HG02571 (cell line): ENCODE results near the gene MS4A14.
"Not testable (repeated sequence)": the region's sequence is repeated elsewhere in the genome, so short reads cannot be mapped to it uniquely, and the experiment has no call there.

Source experiments
- ATAC-seq: cut with Tn5 transposase; IDR thresholded peaks from one replicate; pipeline ENCODE4 v1.9.1; 2021; ENCODE audit warnings: mild to moderate bottlenecking, moderate library complexity; ENCODE audit not compliant: unreplicated experiment

MS4A14 gene

DNA sequence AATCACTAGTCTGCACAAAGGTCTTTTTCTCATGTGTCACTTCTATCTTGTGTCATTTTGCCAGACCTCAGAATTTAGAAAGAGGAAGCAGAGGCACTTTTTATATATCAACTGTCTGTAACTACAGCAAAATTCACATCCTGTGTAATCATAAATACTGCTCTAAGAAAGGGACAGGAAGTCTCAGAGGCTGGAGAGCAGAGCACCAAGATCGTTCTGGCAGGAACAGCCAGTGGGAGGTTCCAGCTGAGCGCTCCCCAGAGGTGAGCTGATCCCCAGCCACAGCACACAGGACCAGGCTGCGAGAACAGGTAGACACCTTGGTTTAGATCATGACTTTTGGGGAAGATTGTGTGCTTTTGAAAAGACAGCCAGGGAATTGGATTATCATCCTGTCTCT lies 17.9 kb upstream of the MS4A14 start, which contains the start of gene MS4A7:
TSS of gene MS4A7 (plus strand) at position 179 of the 400 bp plus-strand sequence. CDS start 4,610 bp downstream, outside the sequence.
- peak; percentile 68 for ATAC-seq

DNA sequence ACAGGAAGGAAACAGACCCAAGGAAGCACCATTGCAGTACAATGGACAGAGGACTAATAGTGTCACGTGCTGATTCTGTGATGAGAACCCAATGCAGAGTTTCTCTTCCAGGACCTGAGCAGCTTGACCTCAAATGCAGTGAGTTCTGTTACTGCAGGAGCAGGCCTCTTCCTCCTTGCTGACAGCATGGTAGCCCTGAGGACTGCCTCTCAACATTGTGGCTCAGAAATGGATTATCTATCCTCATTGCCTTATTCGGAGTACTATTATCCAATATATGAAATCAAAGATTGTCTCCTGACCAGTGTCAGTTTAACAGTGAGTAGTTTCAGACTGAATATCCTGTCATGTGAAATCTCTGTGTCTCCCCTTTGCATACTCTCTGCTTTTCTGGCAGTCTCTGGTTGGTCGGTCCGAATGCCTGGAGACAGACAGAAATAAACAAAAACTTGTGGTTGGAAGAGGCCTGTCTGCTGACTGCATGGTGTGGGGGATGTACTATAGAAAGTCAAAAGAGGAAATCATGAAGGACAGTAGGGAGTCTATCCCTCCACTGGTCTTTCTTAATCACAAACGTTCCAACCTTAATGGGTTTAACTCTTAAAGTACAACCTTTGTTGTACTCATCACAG lies 6.9 kb upstream of the MS4A14 start:
- peak; percentile 76 for ATAC-seq

DNA sequence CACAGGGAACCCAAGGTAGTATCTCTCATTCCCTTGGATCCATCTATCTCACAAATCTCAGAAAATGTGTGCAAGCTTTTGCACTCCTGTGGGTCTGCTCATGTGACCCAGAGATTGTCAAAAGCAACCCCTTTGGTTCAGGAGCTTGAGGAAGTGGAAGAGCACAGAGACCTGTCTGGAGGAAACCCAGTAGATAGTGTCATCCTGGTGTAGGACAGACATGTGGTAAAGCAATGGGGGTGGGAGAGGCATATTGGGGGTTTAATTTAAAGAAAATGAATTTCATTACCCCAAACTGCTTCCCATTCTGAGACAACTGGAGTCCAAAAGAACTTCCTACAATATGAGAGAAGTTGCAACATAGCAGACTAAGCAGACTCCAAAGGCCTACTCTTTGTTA lies 5.8 kb upstream of the MS4A14 start:
- no peak for ATAC-seq

DNA sequence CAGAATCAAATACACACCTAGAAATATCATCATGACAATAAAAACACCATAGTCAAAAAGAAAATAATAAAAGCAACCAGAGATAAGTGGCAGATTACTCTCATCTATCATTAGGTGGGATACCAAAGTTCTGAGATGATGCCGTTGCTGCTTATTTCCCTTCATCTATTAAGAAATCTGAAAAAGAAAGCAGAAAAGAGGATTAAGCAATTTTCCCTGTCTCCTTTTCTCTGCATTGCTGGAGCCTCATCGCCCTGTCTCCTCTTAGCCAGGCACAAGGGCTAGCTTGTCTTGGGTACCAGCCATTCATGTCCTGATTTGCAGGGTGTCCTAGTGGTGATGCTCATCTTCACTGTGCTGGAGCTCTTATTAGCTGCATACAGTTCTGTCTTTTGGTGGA lies 3.9 kb upstream of the MS4A14 start:
- ATAC-seq: no peak

DNA sequence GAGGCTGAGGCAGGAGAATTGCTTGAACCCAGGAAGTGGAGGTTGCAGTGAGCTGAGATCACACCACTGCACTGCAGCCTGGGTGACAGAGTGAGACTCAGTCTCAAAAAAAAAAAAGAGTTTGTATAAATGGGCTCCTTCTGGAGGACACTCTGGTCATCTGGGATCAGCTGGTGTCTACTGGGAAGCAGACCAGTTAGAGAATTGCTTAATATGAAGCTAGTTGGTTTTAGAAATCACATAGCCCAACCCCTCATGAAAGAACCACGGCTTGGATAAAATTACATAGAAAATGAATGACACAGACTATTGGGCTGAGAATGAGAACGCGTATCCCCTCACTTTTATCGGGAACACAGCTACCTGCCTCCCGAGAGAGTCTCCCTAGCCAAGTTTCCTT lies 3.2 kb upstream of the MS4A14 start:
- ATAC-seq: no peak

DNA sequence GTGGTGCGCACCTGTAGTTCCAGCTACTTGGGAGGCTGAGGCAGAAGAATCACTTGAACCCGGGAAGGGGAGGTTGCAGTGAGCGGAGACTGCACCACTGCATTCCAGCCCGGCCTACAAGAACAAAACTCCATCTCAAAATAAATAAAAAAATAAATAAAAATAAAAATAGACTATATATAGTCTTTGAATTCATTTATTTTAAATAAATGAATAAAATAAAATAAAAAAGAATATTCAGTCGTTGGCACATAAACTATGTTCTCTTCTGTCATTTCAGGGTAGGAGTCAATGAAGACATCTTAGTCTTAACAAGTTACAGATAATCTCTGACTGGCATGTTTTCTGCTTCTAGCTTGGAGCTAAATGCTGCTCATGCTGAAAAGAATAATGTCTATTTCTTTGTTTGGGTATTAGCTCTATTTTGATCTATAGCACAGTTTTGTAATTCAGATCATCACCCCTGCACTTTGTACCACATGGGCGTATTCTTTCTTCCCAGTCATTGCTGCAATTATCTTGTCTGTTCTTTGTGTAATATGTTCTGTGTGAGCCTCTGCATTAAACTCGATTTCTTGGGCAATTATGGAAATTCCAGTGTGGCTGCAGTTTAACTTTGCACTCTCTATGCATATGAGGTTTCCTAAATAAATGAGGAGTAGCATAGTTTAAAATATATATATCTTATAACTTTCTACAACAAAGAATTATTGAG lies 1.4 kb upstream of the MS4A14 start:
- ATAC-seq: no peak

DNA sequence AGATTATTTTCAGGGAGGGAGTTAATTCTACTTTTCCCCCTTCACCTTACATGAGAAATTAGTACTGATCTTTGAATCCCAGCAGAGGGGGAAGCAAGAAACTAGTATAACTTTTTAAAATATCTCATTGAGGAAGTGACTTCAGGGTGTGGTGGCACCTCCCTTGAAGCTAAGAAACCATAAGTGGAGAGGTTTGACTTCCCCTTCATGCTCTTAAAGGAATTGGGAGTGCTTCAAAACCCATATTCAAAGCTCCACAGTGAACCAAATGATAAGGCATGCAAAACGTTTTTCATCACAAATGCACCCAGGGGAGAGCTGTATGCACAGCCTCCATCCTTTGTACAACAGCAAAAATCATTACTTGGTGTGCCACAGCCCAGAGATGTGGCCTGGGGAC lies 540 bp downstream of the MS4A14 start:
- no peak for ATAC-seq

DNA sequence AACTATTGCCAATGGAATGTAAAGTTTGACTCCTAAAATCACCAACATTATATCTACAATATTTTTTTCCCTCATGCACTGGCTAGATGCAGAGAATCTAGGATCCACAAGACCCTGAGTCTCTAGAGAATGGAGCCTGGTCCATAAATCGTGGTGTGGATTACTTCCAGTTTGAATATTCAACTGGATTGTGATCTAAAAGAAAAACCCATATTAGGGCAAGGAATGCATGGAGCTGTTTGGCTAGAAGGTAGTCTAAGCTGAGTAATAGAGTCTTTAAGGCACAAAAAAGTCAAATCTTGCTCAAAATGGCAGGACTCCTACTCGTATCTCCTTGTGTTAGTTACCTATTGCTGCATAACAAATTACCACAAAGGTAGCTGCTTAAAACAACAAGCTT lies 23.8 kb downstream of the MS4A14 start:
- no peak for ATAC-seq

DNA sequence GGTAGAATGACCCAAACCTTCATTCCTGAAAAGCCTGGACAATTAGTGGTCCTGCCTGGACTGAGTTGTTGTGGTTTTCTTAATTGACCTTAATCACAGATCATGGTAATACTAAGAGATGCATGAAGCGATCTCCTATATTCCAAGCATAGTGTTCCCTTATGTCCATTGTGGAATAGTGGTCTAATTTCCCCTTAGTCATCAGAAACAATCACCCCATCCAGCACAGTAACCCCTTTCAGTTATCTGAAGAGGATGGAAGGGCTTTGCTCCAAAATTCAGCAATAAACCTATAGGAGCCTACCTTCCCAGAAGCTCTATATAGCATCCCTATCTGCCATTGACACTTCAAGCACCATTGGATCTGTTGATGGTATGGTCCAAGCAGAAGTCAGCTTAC lies 26.4 kb downstream of the MS4A14 start:
- ATAC-seq: no peak

DNA sequence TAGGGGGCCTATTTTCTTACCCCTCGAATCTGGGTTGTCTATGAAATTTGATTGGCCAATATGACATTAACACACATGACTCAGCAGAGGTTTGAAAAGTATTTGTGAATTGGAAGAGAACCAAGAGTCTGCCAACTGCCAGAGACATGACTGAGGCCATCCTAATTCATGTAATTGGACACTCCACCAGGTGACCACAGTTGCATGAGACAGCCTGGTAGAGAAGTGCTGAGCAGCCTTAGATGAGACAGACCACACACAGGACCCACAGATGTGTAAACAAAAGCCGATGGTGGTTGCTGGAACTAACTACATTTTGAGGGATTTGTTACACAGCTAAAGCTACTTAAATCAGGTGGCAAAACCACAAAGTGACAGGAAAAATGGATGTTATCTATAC lies 32.3 kb downstream of the MS4A14 start:
- ATAC-seq: no peak

DNA sequence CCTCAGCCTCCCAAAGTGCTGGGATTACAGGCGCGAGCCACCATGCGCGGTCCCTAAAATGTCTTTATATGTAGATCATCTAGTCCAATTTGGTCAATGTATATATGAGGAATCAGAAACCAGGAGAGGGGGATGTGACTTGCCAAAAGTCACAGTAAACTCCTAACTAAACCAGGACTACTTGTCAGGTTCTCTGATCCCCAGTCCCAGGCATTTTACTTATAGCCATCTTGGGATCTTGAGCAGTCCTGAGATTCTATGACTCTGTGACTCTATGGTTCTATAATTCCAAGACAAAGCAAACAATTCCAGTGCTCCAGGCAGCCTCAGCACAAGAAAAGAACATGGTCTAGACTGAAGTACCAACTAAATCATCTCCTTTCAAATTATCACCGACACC lies 33.0 kb downstream of the MS4A14 start, which contains the start of gene MS4A5:
TSS of gene MS4A5 (plus strand) at position 301 of the 400 bp plus-strand sequence. CDS start 103 bp downstream, outside the sequence.
- ATAC-seq: no peak

DNA sequence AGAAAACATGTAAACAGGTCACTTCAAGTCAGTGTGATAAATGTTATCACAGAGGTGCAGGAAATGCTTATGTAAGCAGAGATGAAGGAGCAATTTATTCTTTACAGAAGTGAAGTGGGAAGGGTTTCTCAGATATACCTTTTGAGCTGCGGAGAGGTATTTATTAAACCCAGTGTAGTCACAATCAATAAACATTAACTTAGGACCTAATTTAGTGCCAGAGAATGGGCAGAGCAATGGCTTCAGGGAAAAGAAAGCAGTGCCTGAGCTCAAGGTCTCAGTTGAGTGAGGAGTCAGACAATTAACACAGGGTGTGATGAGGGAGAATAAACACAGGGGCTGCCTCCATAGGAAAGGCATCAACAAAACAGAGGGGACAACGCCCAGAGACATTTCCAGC lies 35.0 kb downstream of the MS4A14 start:
- ATAC-seq: no peak

DNA sequence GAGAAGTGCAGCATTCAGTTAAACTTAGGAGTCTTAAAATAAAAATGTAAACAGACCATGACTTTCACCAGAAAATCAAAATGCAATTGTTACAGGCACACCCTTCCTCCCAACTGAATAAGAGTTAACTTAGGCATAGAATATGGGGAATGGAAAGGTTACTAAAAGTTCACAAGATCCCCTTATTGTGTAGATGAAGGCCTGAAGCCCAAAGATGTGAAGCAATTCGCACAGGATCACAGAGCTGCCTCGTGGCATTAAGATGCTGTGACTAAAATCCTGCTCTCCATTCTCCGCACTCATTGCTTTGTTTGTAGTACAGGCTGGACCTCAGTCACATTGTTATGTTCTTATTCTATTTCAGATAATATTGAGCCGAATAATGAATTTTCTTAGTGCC lies 37.1 kb downstream of the MS4A14 start:
- no peak for ATAC-seq

DNA sequence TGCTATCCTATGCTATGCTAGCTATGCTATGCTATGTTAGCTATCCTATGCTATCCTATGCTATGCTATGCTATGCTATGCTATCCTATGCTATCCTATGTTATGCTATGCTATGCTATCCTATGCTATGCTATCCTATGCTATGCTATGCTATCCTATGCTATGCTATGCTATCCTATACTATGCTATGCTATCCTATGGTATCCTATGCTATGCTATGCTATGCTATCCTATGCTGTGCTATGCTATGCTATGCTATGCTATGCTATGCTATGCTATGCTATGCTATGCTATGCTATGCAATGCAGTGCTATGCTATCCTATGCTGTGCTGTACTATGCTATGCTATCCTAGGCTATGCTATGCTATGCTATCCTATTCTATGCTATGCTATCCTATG lies 50.8 kb downstream of the MS4A14 start:
- ATAC-seq: no peak

DNA sequence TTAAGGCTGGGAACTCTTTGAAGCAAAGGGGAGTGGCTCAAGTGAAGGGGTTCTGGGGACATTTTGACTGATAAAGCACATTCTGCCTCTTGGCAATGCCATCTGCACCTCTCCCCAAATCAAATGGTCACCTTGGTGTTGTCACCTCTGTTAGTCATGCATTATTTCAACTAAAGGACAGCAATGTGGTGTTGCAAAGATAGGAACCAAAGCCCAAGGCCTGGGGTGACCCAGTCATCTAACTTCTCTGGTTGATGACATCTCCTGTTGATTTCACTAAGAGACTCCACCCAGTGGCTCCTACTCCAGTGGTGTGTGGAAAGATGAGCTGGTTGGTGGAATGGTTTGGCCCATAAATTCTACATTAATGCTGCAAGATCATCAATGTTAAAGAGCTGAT lies 51.6 kb downstream of the MS4A14 start:
- ATAC-seq: no peak

DNA sequence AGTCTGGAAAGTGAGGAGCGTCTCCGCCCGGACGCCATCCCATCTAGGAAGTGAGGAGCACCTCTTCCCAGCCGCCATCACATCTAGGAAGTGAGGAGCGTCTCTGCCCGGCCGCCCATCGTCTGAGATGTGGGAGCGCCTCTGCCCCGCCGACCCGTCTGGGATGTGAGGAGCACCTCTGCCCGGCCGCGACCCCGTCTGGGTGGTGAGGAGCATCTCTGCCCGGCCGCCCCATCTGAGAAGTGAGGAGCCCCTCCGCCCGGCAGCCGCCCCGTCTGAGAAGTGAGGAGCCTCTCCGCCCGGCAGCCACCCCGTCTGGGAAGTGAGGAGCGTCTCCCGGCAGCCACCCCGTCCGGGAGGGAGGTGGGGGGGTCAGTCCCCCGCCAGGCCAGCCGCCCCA lies 54.9 kb downstream of the MS4A14 start:
- ATAC-seq: not testable (repeated sequence)

DNA sequence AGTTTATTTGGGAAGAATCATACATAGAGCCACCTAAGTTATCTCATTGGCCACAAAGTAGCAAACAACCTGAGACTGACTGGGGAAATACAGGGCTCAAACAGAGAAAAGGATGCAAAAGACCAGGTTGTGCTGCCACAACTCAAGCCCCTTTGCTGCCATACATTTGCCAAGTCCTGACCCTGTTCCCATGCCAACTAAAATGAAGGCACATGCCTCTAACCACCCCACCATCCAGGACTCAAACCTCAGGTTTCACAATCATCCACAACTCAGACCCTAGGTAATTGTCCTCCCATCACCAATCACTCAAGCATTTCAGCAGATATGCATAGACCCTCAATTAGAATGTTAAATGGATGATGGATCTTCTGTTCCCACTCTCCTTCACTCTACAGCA lies 58.0 kb downstream of the MS4A14 start:
- no peak for ATAC-seq

DNA sequence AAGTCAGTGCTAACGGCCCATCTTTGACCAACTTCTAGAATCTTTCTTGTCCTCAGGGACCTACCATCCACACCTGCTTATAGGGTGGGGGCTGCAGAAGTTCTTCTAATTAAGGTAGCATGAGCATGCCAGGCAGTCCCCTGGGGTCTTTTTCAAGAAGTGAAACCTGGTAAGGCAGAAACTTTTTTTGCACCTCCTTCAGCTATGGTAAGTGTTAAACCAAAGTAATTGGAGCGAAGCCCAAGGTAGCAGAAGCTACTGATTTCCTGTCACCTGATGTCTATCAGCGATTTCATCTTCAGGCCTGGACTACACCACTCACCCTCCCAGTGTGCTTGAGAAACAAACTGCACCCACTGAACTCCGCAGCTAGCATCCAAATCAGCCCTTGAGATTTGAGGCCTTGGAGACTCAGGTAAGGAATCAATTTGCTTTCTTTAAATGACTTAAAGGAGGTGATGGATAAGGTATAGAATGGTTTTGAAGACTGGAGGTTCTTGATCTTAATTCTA lies 59.3 kb downstream of the MS4A14 start, which contains the start of gene MS4A1:
TSS of gene MS4A1 (plus strand) at position 317 of the 512 bp plus-strand sequence. CDS start 6,528 bp downstream, outside the sequence.
- ATAC-seq: peak; percentile 86

DNA sequence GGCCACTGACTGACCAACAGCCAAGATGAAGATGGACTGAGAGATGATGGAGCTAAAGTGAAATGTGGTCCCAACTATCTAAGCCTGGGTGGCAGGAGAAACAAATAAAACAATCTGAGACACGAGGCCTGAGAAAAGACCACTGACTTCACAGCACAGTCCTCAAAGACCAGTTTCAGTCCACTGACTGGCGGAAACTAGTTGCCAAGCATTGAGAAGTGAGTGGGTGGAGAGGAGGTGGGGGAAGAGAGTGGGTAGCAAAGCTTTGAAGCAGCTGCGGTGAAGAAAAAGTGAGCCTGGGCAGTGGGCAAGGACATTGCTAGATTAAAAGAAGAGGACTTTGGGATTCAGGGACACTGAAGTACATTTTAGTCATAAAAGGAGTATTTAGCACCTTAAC lies 61.3 kb downstream of the MS4A14 start:
- peak; percentile 43 for ATAC-seq

DNA sequence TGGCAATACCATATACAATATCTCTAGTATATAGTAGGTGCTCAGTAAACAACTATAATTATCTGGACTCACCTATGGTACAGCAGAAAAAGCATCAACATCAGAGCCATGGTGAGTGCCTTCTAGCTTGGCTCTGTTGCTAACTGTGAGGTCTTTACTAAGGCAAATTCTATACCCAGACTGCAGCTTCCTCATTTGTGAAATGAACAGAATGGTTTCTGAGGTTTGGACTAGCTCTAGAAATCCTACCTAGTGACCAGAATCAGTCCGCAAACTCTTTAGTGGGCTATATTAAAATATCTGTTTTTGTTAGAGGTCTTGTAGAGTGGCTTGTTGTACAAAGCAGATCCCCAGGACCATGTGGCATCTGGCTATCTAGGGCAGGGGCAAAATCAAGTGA lies 63.1 kb downstream of the MS4A14 start:
- ATAC-seq: no peak
